NT2/D1 (cell line): ENCODE results near the gene CCDC87.

ENCODE experiments used
- SUZ12 ChIP-seq: IDR thresholded peaks from 2 replicates; pipeline ENCODE4 v1.6.1; 2011; ENCODE audit not compliant: insufficient read length, insufficient read depth; ENCODE audit errors: extremely low read depth
- YY1 ChIP-seq: IDR thresholded peaks from 2 replicates; pipeline ENCODE4 v1.6.1; 2011; ENCODE audit not compliant: insufficient read length, insufficient read depth
- ZNF274 ChIP-seq: IDR thresholded peaks from 2 replicates; pipeline ENCODE4 v1.6.1; 2011; ENCODE audit warnings: mild to moderate bottlenecking, low read depth, low read length

DNA sequence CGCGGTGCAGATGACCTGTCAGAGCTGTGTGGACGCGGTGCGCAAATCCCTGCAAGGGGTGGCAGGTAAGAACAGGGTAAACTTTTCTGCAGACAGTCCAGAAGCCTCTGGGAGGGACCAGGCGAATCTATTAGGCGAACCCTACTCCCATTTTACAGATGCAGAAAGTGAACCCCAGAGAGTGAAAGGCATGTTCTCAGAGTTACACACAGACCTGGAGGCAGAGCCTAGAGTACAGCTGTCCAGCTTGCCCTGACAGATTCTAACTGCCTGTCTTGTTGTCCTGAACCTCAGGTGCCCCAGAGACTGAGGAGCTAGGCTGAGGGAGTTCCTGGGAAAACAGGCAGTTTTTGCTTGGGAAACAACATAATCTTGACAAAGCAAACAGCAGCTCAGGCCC, 787 bp upstream of the CCDC87 start:
- no peak for TF ChIP-seq ZNF274
- TF ChIP-seq YY1 = no peak
- TF ChIP-seq SUZ12 = no peak
